Testis (tissue), 3 donors: ENCODE results near the gene INO80C. TPM values are rescaled to one million over a fixed set of nuclear protein-coding genes. Genes with fewer than 3 reads are reported as not detected.

Experiments
- DNase-seq: peaks from one replicate; pipeline ENCODE4 v3.0.0-alpha.2; 2019
- H3K27ac ChIP-seq, 2 donors: fragments of 200-600 bp; sonication (generic); one replicate each; pipeline ENCODE4 v1.5.1; 2019
- H3K27me3 ChIP-seq: fragments of 200-600 bp; sonication (generic); one replicate; pipeline ENCODE4 v1.5.1; 2019
- H3K36me3 ChIP-seq: fragments of 200-600 bp; sonication (generic); one replicate; pipeline ENCODE4 v1.5.1; 2017; ENCODE audit warnings: low read depth; ENCODE audit errors: missing control alignments
- H3K4me1 ChIP-seq: fragments of 200-600 bp; sonication (generic); one replicate; pipeline ENCODE4 v1.5.1; 2019
- H3K4me3 ChIP-seq, 2 donors: fragments of 200-600 bp; sonication (generic); one replicate each; pipeline ENCODE4 v1.5.1; 2017 to 2019
- H3K9me3 ChIP-seq: fragments of 200-600 bp; sonication (generic); one replicate; pipeline ENCODE4 v1.5.1; 2017
- CTCF ChIP-seq, 3 experiments: fragments of 450-650 bp in 2 of 3; fragments of 200-600 bp in 1 of 3; sonication (generic) in 1 of 3; IDR thresholded peaks; one replicate each; pipeline ENCODE4 v1.5.1; 2016 to 2019; ENCODE audit warnings: antibody characterized with exemption in 3 of 3, mild to moderate bottlenecking in 2 of 3, moderate library complexity in 1 of 3
- POLR2A ChIP-seq: fragments of 450-650 bp; IDR thresholded peaks from one replicate; pipeline ENCODE4 v1.6.1; 2017; ENCODE audit warnings: antibody characterized with exemption, mild to moderate bottlenecking, moderate library complexity
- WGBS, 2 donors: methylation state at CpG; one replicate each; pipeline ENCODE4 v1.1.5; 2018; 5-methylcytosine and 5-hydroxymethylcytosine counted together
- intact Hi-C: fragments of 100-400 bp; cut with DNase I; formaldehyde crosslinking; loops from one replicate; pipeline ENCODE4 v1.15.1; 2023; ENCODE audit warnings: low total_unique reads
- polyA plus RNA-seq: library from polyadenylated mRNA; stranded (reverse); fragments of 350-450 nt; fragmentation: Illumina TruSeq; extraction: RNeasy Lipid Tissue Mini Kit (QIAGEN cat#74804); gene quantifications from one replicate; pipeline ENCODE4 v1.2.3, GENCODE V29; 2014; ENCODE audit warnings: low read depth, low replicate concordance; ENCODE audit not compliant: insufficient read depth
- total RNA-seq, 2 donors: library from RNA; depleted of rRNA; stranded (reverse); fragments of >200 nt; gene quantifications; one replicate each; pipeline ENCODE4 v1.2.3, GENCODE V29; 2016

The INO80C gene
- total and polyA plus RNA-seq, 3 donors from 2014 or later = 52.2 to 155 (median 77.5) TPM

- TF ChIP-seq POLR2A = no peak
- no peak for TF ChIP-seq CTCF (IDR thresholded peaks at IDR 0.05)
- Histone ChIP-seq H3K4me1 (peaks cover 3% of the 10 kb centered on the region), H3K36me3 (no peaks in the 10 kb centered on the region), H3K9me3 (no peaks in the 10 kb centered on the region), H3K27ac (no peak overlapping the region), H3K4me3 (no peak overlapping the region), H3K27me3 (no peaks in the 10 kb centered on the region)
- no peak for DNase-seq
- WGBS, 2 donors = 82 to 95% methylated on average over 1 of the region's 1 CpG
- intact Hi-C loops = no loop called here
These were observed 37.0 kb downstream of the INO80C start for GRCh38 chr18:35460736-35461161.

GRCh38 chr18:35459997-35460396 is 37.8 kb downstream of the INO80C start:
- no peak for DNase-seq
- Histone ChIP-seq H3K36me3 (no peaks in the 10 kb centered on the region), H3K4me1 (peaks cover 3% of the 10 kb centered on the region), H3K27ac (no peak overlapping the region), H3K9me3 (no peaks in the 10 kb centered on the region), H3K27me3 (no peaks in the 10 kb centered on the region), H3K4me3 (no peak overlapping the region)
- intact Hi-C loops = no loop called here
- TF ChIP-seq POLR2A (no peak), CTCF (IDR thresholded peaks at IDR 0.05) (no peak)
- 95 to 100% methylated on average over 1 to 2 of the region's 2 CpGs for WGBS, 2 donors

GRCh38 chr18:35458677-35459441 is 38.9 kb downstream of the INO80C start:
- Histone ChIP-seq H3K4me1 (peaks cover 3% of the 10 kb centered on the region), H3K36me3 (no peaks in the 10 kb centered on the region), H3K9me3 (no peaks in the 10 kb centered on the region), H3K27ac (no peak overlapping the region), H3K4me3 (no peak overlapping the region), H3K27me3 (no peaks in the 10 kb centered on the region)
- TF ChIP-seq POLR2A (no peak), CTCF (IDR thresholded peaks at IDR 0.05) (no peak)
- DNase-seq = peak; percentile 23
- intact Hi-C loops = no loop called here
- WGBS, 2 donors = 47 to 57% methylated on average over 3 to 4 of the region's 4 CpGs

DNA sequence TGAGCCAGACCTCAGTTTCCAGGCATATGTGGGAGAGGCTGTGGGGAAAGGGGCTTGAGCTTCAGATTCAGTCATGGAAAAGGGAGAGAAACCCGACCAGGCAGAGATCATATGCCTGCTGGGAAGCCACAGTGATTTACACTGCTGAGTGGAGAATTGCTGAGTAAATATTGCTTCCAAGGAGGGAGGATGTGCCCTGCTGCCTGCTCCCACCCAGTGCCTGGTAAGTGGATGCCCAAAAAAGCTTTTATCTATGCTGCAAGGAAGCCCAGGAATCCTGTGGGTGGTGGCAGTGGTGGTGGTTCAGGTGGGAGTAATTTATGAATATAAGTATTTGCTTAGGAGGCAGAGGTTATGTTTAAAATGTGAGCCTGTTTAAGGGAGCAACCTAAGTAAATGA is 39.5 kb downstream of the INO80C start:
- WGBS, 2 donors = 33 to 53% methylated on average over 1 of the region's 1 CpG
- TF ChIP-seq CTCF (IDR thresholded peaks at IDR 0.05) (no peak), POLR2A (no peak)
- Histone ChIP-seq H3K36me3 (no peaks in the 10 kb centered on the region), H3K4me1 (peaks cover 3% of the 10 kb centered on the region), H3K4me3 (no peak overlapping the region), H3K27me3 (no peaks in the 10 kb centered on the region), H3K9me3 (no peaks in the 10 kb centered on the region), H3K27ac (no peak overlapping the region)
- DNase-seq = no peak
- intact Hi-C loops = no loop called here

GRCh38 chr18:35457140-35457704 is 40.5 kb downstream of the INO80C start:
- Histone ChIP-seq H3K4me1 (peaks cover 3% of the 10 kb centered on the region), H3K27me3 (no peaks in the 10 kb centered on the region), H3K27ac (no peak overlapping the region), H3K9me3 (no peaks in the 10 kb centered on the region), H3K36me3 (no peaks in the 10 kb centered on the region), H3K4me3 (no peak overlapping the region)
- 72 to 76% methylated on average over 3 of the region's 3 CpGs for WGBS, 2 donors
- TF ChIP-seq POLR2A = no peak
- TF ChIP-seq CTCF (IDR thresholded peaks at IDR 0.05) = no peak
- intact Hi-C loops = no loop called here
- DNase-seq = no peak
